Measurements from ENCODE around the gene SPZ1. TPM values are rescaled to one million over a fixed set of nuclear protein-coding genes. Genes with fewer than 3 reads are reported as not detected.
"Not testable (repeated sequence)": the region's sequence is repeated elsewhere in the genome, so short reads cannot be mapped to it uniquely, and the experiment has no call there.

Gene SPZ1
- total RNA-seq, 1 experiment from 2014 or later, result not detected

GRCh38 chr5:80324912-80325311 is 5.1 kb downstream of the SPZ1 start:
- in situ Hi-C loops (cut with HindIII; ENCODE audit: low sequenced_read_pairs), result no loop called here
- no peak for DNase-seq (ENCODE audit: low spot score)

- DNase-seq (ENCODE audit: low spot score), result no peak
- in situ Hi-C loops (cut with HindIII; ENCODE audit: low sequenced_read_pairs), result no loop called here
These were observed 6.7 kb downstream of the SPZ1 start for GRCh38 chr5:80326468-80326867.

GRCh38 chr5:80337379-80337778 is 17.6 kb downstream of the SPZ1 start:
- no peak for DNase-seq (ENCODE audit: low spot score)
- in situ Hi-C loops (cut with HindIII; ENCODE audit: low sequenced_read_pairs), result no loop called here

GRCh38 chr5:80339116-80339515 is 19.3 kb downstream of the SPZ1 start:
- DNase-seq (ENCODE audit: low spot score), result no peak
- in situ Hi-C loops (cut with HindIII; ENCODE audit: low sequenced_read_pairs), result no loop called here

- no peak for DNase-seq (ENCODE audit: low spot score)
- in situ Hi-C loops (cut with HindIII; ENCODE audit: low sequenced_read_pairs), result no loop called here
These were observed 21.4 kb downstream of the SPZ1 start for GRCh38 chr5:80341016-80341775.

- in situ Hi-C loops (cut with HindIII; ENCODE audit: low sequenced_read_pairs), result no loop called here
- DNase-seq (ENCODE audit: low spot score), result no peak
These were observed 23.3 kb downstream of the SPZ1 start for GRCh38 chr5:80343067-80343466.

GRCh38 chr5:80346055-80346454 is 26.3 kb downstream of the SPZ1 start:
- peak; percentile 17 for DNase-seq (ENCODE audit: low spot score)
- in situ Hi-C loops (cut with HindIII; ENCODE audit: low sequenced_read_pairs), result no loop called here

- no peak for DNase-seq (ENCODE audit: low spot score)
- in situ Hi-C loops (cut with HindIII; ENCODE audit: low sequenced_read_pairs), result no loop called here
These were observed 28.4 kb downstream of the SPZ1 start for GRCh38 chr5:80348171-80348570.

- DNase-seq (ENCODE audit: low spot score); in situ Hi-C loops (cut with HindIII; ENCODE audit: low sequenced_read_pairs): not testable (repeated sequence)
These were observed 31.2 kb downstream of the SPZ1 start for GRCh38 chr5:80351019-80351418.

- in situ Hi-C loops (cut with HindIII; ENCODE audit: low sequenced_read_pairs), result no loop called here
- DNase-seq (ENCODE audit: low spot score), result no peak
These were observed 35.9 kb downstream of the SPZ1 start for GRCh38 chr5:80355686-80356085.

- no peak for DNase-seq (ENCODE audit: low spot score)
These were observed 37.9 kb downstream of the SPZ1 start for GRCh38 chr5:80357671-80358070.

GRCh38 chr5:80360914-80361444 is 41.2 kb downstream of the SPZ1 start:
- no peak for DNase-seq (ENCODE audit: low spot score)
- in situ Hi-C loops (cut with HindIII; ENCODE audit: low sequenced_read_pairs), result no loop called here

More at GRCh38 chr5:80357671-80358070, 37.9 kb downstream of the SPZ1 start:
- in situ Hi-C loops (cut with HindIII; ENCODE audit: low sequenced_read_pairs), result no loop called here

- DNase-seq (ENCODE audit: low spot score), result no peak
- in situ Hi-C loops (cut with HindIII; ENCODE audit: low sequenced_read_pairs), result no loop called here
These were observed 45.1 kb downstream of the SPZ1 start for GRCh38 chr5:80364892-80365291.

- DNase-seq (ENCODE audit: low spot score), result peak; percentile 6
- in situ Hi-C loops (cut with HindIII; ENCODE audit: low sequenced_read_pairs), result no loop called here
These were observed 49.1 kb downstream of the SPZ1 start for GRCh38 chr5:80368661-80369480.

- DNase-seq (ENCODE audit: low spot score), result no peak
- in situ Hi-C loops (cut with HindIII; ENCODE audit: low sequenced_read_pairs), result no loop called here
These were observed 49.7 kb downstream of the SPZ1 start for GRCh38 chr5:80369521-80369920.

GRCh38 chr5:80370390-80370789 is 50.6 kb downstream of the SPZ1 start:
- no peak for DNase-seq (ENCODE audit: low spot score)
- in situ Hi-C loops (cut with HindIII; ENCODE audit: low sequenced_read_pairs), result no loop called here
